Gastrocnemius medialis (tissue), 4 donors: ENCODE measurements around the gene COG1.

Experiments used
- POLR2A ChIP-seq, 2 donors: fragments of 450-650 bp; IDR thresholded peaks; one replicate each; pipeline ENCODE4 v1.6.1; 2017; ENCODE audit warnings: antibody characterized with exemption in 2 of 2, mild to moderate bottlenecking in 2 of 2, moderate library complexity in 2 of 2
- TF ChIP-seq, protein P1 (sequence below), 5 experiments: fragments of 450-650 bp in 3 of 5; fragments of 200-600 bp in 2 of 5; sonication (generic) in 2 of 5; IDR thresholded peaks in 4 of 5; conservative IDR thresholded peaks in 1 of 5; 1 replicate in 4 of 5; 2 replicates in 1 of 5; pipeline ENCODE4 v1.5.1; 2016 to 2019; ENCODE audit warnings: antibody characterized with exemption in 5 of 5, mild to moderate bottlenecking in 3 of 5, moderate library complexity in 3 of 5

DNA sequence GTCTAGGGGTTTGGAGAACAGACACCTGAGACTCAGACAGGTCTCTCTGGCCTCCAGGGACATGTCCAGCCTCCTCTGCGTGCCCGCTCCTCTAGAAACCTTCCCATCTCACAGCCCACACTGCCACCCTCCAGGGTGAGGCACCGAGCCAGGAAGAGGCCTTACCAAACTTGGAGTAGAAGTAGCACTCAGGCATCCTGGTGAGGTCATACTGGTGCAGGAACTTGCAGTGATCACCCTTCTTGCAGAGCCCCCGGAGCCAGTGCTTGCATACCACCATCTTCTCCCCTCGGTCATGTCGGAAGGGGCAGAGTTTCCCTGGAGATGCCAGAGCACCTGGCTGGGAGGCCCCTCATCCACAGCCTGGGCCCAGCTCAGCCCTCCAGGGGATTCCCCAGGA lies 64.7 kb downstream of the COG1 start:
- TF ChIP-seq, protein P1, sequence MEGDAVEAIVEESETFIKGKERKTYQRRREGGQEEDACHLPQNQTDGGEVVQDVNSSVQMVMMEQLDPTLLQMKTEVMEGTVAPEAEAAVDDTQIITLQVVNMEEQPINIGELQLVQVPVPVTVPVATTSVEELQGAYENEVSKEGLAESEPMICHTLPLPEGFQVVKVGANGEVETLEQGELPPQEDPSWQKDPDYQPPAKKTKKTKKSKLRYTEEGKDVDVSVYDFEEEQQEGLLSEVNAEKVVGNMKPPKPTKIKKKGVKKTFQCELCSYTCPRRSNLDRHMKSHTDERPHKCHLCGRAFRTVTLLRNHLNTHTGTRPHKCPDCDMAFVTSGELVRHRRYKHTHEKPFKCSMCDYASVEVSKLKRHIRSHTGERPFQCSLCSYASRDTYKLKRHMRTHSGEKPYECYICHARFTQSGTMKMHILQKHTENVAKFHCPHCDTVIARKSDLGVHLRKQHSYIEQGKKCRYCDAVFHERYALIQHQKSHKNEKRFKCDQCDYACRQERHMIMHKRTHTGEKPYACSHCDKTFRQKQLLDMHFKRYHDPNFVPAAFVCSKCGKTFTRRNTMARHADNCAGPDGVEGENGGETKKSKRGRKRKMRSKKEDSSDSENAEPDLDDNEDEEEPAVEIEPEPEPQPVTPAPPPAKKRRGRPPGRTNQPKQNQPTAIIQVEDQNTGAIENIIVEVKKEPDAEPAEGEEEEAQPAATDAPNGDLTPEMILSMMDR (IDR thresholded peaks at IDR 0.05 in 4 of 5, conservative IDR thresholded peaks at IDR 0.05 in 1 of 5), result no peak
- no peak for TF ChIP-seq POLR2A (IDR thresholded peaks at IDR 0.05)
